ENCODE results near the gene NTRK3.

NTRK3 gene

GRCh38 chr15:88256279-88257230 is at the start of gene NTRK3:
TSS of gene NTRK3 (minus strand) at chr15:88256739. CDS start at chr15:88256153, 586 bp downstream.
- no peak within 1 kb of the TSS for H3K4me3 ChIP-seq (ENCODE audit: low read depth, low read length)
- TF ChIP-seq CTCF (IDR thresholded peaks at IDR 0.05; ENCODE audit: low read depth, low read length) = no peak

DNA sequence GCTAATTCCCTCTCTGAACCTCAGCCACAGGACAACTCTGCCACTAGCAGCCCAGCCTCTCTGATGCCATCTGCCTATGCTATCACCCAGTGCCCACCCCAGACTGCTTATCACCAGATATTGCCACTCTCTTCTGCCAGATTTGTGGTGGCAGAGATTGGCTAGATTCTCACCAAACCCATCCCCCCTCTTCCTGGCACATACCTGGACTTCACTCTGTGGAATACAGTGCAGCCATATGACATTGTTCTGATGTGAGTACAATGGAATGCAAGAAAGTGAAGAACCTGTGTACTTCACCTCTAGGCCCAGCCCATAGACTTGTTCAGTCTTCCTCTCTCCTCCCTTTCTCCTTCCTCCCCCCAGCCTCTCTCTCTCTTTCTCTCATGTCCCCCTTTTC is 46.9 kb upstream of the NTRK3 start:
- no peak overlapping the region for H3K4me3 ChIP-seq (ENCODE audit: low read depth, low read length)
- TF ChIP-seq CTCF (IDR thresholded peaks at IDR 0.05; ENCODE audit: low read depth, low read length) = no peak

DNA sequence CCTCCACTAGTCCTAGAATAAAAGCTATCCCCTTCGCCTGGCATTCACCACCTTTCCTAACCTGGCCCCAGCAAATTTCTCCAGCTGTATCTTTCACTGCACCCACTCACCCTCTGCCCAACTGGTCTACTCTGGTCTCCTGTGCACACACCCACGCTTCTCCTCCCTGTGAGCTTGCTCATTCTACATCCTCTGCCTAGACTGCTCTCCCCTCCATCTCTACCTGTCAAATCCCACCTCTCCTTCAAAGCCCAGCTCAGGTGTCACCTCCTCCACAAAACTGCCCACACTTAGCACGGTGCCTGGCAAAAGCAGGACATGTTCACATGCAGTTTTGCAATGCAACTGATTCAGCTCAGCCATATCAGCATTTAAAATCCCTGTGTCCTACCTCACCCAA is 45.8 kb upstream of the NTRK3 start:
- no peak for TF ChIP-seq CTCF (IDR thresholded peaks at IDR 0.05; ENCODE audit: low read depth, low read length)
- no peak overlapping the region for H3K4me3 ChIP-seq (ENCODE audit: low read depth, low read length)

- TF ChIP-seq CTCF (IDR thresholded peaks at IDR 0.05; ENCODE audit: low read depth, low read length) = no peak
- no peak overlapping the region for H3K4me3 ChIP-seq (ENCODE audit: low read depth, low read length)
Observed at GRCh38 chr15:88301311-88301710, 44.8 kb upstream of the NTRK3 start.

- TF ChIP-seq CTCF (IDR thresholded peaks at IDR 0.05; ENCODE audit: low read depth, low read length) = no peak
Observed at GRCh38 chr15:88300861-88301260, 44.3 kb upstream of the NTRK3 start.

GRCh38 chr15:88300089-88300488 is 43.5 kb upstream of the NTRK3 start:
- no peak overlapping the region for H3K4me3 ChIP-seq (ENCODE audit: low read depth, low read length)
- TF ChIP-seq CTCF (IDR thresholded peaks at IDR 0.05; ENCODE audit: low read depth, low read length) = no peak

More at GRCh38 chr15:88300861-88301260, 44.3 kb upstream of the NTRK3 start:
- no peak overlapping the region for H3K4me3 ChIP-seq (ENCODE audit: low read depth, low read length)

DNA sequence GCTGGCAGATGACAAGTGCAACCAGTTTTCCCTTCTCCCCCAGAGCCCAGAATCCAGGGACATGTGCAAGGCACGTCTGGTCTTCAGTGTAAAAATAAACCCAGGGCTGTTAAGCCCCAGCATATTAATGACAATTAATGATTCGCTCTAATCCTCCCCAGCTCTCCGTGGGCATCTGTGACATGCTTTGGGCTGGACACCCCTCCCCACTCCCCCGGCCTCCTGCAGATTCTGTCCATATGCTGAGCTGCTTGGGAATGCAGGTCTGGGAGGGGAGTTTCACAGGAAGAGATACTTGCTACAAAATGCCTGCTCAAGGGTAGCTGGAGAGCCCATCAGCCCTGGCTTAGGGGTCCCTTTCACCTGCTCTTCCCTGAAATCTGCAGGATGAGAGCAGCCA is 43.0 kb upstream of the NTRK3 start:
- no peak for TF ChIP-seq CTCF (IDR thresholded peaks at IDR 0.05; ENCODE audit: low read depth, low read length)
- H3K4me3 ChIP-seq (ENCODE audit: low read depth, low read length) = no peak overlapping the region

Data from WI38 (cell line).